Measurements from ENCODE around the gene PRDM4. TPM values are rescaled to one million over a fixed set of nuclear protein-coding genes. Genes with fewer than 3 reads are reported as not detected.

PRDM4 gene
- total RNA-seq, 1 donor from 2014 or later, result 30.1 TPM

DNA sequence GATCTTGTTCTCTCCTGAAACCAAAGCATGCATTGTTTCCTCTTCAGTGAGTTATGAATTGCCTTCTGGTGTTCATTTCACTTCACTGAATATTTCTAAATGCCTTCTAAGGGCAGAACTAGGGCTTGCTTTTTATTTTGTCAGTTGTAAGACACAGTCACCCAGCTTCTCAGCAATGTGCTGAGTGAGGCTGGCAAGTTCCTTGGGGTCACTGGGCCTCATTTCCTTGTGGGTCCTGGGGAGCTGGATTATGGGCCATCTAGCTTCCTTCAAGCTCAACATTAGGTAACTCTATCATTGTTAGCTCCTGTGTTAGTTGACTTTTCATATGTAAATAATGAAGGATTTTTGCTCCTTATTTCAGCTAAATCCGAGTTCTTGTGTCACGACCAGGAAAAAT lies 27.3 kb upstream of the PRDM4 start:
- no peak overlapping the region for H3K4me3 Mint-ChIP-seq (ENCODE audit: unreplicated experiment)
- H3K36me3 Mint-ChIP-seq (ENCODE audit: unreplicated experiment), result peaks cover 7% of the 10 kb centered on the region
- peaks cover 2% of the 10 kb centered on the region for H3K9me3 Mint-ChIP-seq (ENCODE audit: unreplicated experiment)
- no peak for DNase-seq
- H3K27me3 Mint-ChIP-seq (ENCODE audit: unreplicated experiment), result no peaks in the 10 kb centered on the region
- H3K4me1 Mint-ChIP-seq (ENCODE audit: low read depth, unreplicated experiment), result no peaks in the 10 kb centered on the region
- H3K27ac Mint-ChIP-seq (ENCODE audit: unreplicated experiment), result no peak overlapping the region
- TF ChIP-seq, protein P1, sequence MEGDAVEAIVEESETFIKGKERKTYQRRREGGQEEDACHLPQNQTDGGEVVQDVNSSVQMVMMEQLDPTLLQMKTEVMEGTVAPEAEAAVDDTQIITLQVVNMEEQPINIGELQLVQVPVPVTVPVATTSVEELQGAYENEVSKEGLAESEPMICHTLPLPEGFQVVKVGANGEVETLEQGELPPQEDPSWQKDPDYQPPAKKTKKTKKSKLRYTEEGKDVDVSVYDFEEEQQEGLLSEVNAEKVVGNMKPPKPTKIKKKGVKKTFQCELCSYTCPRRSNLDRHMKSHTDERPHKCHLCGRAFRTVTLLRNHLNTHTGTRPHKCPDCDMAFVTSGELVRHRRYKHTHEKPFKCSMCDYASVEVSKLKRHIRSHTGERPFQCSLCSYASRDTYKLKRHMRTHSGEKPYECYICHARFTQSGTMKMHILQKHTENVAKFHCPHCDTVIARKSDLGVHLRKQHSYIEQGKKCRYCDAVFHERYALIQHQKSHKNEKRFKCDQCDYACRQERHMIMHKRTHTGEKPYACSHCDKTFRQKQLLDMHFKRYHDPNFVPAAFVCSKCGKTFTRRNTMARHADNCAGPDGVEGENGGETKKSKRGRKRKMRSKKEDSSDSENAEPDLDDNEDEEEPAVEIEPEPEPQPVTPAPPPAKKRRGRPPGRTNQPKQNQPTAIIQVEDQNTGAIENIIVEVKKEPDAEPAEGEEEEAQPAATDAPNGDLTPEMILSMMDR (IDR thresholded peaks at IDR 0.05; ENCODE audit: partially characterized antibody, unreplicated experiment), result no peak

DNA sequence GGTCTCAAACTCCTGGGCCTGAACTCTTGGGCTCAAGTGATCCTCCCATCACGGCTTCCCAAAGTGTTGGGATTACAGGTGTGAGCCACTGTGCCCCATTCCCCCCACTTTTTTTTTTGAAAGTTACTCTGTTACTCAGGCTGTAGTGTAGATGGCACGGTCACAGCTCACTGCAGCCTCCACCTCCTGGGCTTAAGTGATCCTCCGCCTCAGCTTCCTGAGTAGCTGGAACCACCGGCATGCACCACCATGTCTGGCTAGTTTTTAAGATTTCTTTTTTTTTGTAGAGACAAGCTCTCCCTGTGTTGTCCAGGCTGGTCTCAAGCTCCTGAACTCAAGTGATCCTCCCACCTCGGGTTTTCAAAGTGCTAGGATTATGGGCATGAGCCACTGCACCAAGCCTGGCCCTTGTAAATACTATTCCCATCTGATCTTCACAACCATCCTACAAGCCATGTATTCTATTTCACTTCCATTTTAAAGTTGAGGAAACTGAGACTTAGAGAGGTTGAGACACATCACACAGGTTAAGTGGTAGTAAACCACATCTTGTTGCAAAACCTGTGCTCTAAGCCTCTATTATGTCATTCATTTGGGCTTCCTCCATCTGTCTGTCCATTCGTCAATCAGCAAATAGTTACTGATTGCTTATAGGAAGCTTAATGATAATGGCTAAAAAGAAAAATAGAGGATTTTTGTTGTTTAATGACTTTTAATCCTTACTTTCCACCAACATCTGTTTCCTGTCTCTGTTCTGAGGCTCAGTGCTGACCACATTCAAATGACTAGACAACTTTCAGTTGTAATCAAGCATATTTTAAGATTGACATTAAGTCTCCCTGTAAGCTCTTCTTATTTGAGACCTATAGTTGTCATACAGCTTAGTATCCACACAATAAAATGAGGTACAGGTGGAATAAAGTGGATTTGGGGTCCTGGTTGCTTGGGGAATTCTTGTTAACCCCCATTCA lies 22.8 kb upstream of the PRDM4 start:
- Mint-ChIP-seq H3K4me3 (ENCODE audit: unreplicated experiment) (no peak overlapping the region), H3K27ac (ENCODE audit: unreplicated experiment) (no peak overlapping the region), H3K4me1 (ENCODE audit: low read depth, unreplicated experiment) (no peaks in the 10 kb centered on the region), H3K27me3 (ENCODE audit: unreplicated experiment) (no peaks in the 10 kb centered on the region), H3K9me3 (ENCODE audit: unreplicated experiment) (no peaks in the 10 kb centered on the region), H3K36me3 (ENCODE audit: unreplicated experiment) (no peaks in the 10 kb centered on the region)
- DNase-seq, result no peak
- TF ChIP-seq, protein P1 (IDR thresholded peaks at IDR 0.05; ENCODE audit: partially characterized antibody, unreplicated experiment), result no peak

DNA sequence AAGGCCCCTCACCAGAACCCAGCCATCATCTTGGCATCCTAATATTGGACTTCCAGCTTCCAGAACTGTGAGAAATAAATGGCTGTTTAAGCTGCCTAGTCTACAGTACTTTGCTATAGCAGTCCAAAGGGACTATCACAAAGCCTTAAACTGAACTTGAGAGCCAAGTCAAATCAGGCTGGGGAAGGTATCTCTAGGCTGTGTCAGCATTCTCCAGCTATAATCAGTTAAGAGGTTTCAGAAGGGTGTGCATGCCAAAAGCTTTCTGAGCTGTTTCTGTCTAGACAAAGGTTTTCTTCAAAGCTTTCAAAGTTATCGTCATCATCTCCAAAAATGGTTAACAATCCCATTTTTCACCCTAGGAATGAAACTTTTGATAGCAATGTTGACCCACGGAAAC lies 21.1 kb upstream of the PRDM4 start:
- no peaks in the 10 kb centered on the region for H3K9me3 Mint-ChIP-seq (ENCODE audit: unreplicated experiment)
- no peaks in the 10 kb centered on the region for H3K4me1 Mint-ChIP-seq (ENCODE audit: low read depth, unreplicated experiment)
- no peaks in the 10 kb centered on the region for H3K27me3 Mint-ChIP-seq (ENCODE audit: unreplicated experiment)
- DNase-seq, result no peak
- TF ChIP-seq, protein P1 (IDR thresholded peaks at IDR 0.05; ENCODE audit: partially characterized antibody, unreplicated experiment), result no peak
- no peak overlapping the region for H3K27ac Mint-ChIP-seq (ENCODE audit: unreplicated experiment)
- no peak overlapping the region for H3K4me3 Mint-ChIP-seq (ENCODE audit: unreplicated experiment)
- no peaks in the 10 kb centered on the region for H3K36me3 Mint-ChIP-seq (ENCODE audit: unreplicated experiment)

DNA sequence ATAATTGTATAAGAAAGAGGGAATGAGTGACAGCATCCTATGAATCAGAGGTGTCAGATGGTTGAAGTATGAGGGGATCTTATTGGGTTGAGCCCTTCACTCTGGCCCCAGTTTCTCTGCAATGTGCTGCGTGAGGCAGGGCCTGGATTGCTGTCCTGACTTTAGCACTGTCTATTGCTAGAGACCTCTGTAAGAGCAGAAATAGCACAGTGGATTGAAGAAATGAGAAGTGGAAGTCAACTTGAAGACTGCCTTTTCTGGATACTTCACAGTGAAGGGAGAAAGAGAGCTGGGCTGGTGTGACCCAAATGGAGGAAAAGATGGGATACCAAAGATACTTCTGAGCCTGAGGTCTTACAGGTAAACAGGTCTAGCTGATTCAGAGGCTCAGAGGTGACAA lies 19.4 kb upstream of the PRDM4 start:
- Mint-ChIP-seq H3K4me3 (ENCODE audit: unreplicated experiment) (no peak overlapping the region), H3K27ac (ENCODE audit: unreplicated experiment) (no peak overlapping the region), H3K9me3 (ENCODE audit: unreplicated experiment) (no peaks in the 10 kb centered on the region), H3K36me3 (ENCODE audit: unreplicated experiment) (no peaks in the 10 kb centered on the region), H3K4me1 (ENCODE audit: low read depth, unreplicated experiment) (no peaks in the 10 kb centered on the region), H3K27me3 (ENCODE audit: unreplicated experiment) (no peaks in the 10 kb centered on the region)
- TF ChIP-seq, protein P1 (IDR thresholded peaks at IDR 0.05; ENCODE audit: partially characterized antibody, unreplicated experiment), result no peak
- DNase-seq, result no peak

All from glutamatergic neuron (in vitro differentiated cells).